GM18870 (cell line): ENCODE results near the gene PAWR.

Experiments used
- ATAC-seq: cut with Tn5 transposase; IDR thresholded peaks from one replicate; pipeline ENCODE4 v1.9.1; 2021; ENCODE audit warnings: moderate library complexity; ENCODE audit not compliant: unreplicated experiment

Gene PAWR, protein sequence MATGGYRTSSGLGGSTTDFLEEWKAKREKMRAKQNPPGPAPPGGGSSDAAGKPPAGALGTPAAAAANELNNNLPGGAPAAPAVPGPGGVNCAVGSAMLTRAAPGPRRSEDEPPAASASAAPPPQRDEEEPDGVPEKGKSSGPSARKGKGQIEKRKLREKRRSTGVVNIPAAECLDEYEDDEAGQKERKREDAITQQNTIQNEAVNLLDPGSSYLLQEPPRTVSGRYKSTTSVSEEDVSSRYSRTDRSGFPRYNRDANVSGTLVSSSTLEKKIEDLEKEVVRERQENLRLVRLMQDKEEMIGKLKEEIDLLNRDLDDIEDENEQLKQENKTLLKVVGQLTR

DNA sequence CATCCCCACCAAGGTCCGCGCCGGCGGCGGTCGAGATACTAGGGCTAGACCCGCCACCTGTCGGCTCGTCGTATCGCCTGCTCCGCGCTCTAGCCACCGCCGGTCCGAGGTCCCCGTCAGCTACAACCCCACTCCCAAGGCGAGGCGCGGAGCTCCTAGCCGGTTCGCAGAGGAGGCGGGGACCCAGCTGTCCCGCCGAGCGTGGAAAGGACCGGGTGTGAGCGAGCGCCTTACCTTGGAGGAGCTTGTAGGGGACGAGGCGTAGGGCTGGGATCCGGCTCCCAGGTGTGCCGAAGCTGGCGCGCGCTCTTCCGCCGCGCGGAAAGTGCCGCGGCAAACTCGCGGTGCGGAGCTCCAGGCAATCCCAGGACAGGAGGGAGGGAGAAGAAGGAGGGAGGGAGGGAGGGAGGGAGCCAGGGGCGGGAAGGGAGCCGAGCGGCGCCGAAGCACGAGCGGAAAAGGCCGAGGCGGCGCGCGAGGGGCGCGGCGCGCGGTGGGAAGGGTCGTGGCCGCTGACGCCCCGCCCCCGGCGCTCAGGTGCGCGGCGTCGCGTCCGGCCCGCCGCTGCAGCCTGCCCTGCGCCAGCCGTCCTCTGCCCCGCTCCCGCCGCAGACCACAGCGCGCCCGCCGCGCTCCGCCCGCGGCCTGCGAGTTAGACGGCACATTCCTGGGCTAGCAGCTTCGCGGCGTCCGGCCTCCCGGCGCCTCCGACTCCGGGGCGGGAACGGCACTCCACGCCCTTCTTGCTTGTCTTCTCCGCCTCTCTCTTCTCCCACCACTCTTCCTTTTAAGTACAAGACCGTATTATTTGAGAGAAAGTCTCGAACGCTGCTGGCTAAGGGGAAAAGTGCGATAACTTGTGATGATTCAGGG, at the start of gene PAWR:
Gene PAWR (minus strand): TSS at position 327 of the 873 bp plus-strand sequence. CDS start 720 bp downstream, outside the sequence.
- ATAC-seq: peak; percentile 40

DNA sequence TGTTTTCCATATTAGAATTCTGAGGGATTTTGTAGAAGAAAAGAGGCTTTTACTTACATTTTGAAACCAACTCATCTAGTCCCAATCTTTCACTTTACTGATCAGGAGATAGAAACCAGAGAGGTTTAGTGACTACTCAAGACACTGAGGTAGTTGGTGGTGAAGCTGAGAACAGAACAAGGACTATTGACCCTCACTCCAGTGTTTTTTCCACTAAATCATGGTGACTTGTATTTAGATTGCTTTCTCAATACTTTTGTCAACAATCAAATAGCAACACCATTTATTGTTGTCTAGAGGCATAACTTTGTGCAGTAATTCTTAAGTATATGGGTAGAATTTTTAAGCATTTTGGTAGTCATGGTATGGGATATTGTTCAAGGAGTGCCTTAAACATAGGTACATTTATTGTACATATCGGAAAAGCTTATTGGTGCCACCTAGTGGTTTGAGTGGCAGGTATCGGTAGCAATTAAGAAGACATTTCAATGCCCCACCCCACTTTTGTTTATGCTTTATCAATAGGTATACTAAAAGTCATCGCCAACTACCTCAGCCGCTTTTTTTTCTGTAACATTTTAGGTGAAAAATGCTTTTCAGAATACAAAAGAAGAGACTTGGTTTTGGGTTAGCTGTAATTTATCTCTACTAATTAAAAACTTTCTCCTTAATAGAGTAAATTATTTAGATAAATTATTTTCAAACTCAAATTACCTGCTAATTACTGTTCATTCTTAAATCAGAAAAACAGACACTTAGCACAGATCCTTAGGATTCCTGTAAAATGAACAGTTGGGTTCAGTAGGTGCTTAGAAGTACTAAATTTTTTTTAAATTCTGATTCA, 47.3 kb upstream of the PAWR start:
- peak; percentile 89 for ATAC-seq

DNA sequence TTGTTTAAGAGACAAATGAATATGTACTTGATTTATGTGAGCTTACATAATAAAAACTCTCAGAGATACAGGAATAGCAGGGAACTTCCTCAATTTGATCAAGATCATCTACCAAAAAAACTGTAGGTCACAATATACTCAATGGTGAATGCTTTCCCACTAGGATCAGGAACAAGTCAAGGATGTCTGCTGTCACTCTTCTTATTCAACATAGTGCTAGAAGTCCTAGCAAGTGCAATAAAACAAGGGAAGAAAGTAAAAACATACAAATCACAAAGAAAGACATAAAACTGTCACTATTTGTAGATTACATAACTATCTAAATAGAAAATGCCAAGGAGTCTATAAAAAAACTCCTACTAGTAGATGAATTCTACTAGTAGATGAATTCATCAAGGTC, 41.9 kb upstream of the PAWR start:
- ATAC-seq: no peak

DNA sequence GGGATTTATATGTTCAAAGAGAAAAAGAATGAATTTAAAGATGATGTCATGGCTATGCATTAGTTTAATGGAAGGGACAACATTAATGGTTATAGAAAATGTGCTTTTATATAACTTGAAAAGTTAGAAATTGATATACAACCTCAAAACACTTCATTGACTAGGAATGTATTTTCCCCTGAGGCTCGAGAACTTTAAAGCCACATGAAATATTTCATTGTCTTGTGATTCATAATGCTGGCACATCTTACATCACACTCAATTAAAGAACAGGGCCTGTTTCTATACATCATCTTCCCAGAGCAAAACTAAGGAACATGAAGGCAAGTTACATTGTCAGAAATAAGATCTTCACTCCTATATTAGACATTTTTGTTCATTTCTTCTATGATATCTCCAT, 35.2 kb upstream of the PAWR start:
- no peak for ATAC-seq

DNA sequence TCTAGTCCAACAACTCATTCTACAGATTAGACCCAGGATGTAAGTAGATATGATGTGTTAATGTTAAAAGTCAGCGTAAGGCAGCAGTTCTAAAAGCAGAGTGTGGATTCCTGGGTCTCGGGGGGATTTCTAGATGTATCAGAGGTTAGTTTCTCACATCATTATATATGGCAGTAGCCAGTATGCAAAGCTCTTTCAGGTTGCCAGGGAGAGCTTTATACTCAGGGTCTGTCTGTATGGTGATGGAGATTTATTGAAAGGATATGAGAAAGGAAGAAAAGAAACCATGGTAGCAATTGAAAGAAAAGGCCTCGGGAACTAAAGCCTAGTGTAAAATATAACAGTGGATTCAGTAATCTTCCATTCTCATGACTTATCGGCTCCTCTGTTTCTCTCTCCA, 26.2 kb upstream of the PAWR start:
- ATAC-seq: no peak

DNA sequence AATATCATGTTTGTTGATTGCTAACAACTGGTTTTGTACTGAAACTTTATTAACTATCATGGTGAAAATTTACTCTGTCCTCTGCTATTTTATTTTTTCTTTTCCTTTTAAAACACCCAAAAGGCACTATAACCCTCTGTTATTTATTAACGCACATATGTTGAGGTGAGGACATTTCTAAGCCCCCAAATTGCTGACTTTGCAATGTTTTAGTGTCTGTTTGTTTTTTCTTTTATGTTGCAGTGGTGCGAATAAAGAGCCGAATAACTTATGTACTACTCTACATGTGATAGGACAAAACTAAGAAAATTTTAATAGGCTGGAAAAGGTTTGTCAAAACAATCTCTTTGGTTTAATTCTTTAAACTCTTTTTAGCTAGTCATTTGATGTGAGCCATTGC, 24.5 kb upstream of the PAWR start:
- ATAC-seq: no peak

DNA sequence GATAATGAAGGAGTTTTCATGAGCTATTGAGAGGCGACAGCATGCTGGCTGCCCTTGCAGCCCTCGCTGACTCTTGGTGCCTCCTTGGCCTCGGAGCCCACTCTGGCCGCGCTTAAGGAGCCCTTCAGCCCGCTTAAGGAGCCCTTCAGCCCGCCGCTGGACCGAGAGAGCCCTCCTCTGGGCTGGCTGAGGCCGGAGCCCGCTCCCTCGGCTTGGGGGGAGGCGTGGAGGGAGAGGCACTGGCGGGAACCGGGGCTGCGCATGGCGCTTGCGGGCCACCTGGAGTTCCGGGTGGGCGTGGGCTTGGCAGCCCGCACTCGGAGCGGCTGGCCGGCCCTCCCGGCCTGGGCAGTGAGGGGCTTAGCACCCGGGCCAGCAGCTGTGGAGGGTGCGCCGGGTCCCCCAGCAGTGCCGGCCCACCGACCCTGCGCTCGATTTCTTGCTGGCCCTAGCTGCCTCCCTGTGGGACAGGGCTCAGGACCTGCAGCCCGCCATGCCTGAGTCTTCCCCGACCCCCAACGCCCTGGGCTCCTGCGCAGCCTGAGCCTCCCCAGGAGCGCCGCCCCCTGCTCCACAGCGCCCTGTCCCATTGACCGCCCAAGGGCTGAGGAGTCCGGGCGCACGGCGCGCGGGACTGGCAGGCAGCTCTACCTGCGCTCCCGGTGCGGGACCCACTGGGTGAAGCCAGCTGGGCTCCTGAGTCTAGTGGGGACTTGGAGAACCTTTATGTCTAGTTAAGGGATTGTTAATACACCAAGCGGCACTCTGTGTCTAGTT, 20.1 kb upstream of the PAWR start:
- ATAC-seq: no peak

DNA sequence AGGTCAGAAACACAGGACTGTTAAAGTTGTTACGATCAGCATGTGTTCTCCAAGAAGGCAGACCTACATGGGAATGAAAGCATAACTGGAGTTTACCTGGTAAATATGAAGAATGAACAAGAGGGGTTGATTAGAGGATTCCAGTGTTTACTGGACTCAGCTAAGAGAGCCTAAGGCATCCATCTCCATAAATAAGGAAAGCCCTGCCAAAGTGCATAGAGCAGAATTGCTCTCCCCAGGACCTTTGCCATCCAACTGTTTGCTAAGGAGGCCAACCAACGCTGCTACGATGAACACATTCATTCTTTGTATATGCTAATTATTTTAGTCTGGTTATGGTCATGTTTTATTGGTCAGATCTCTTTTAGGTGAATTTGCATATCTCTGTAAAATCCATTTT, 17.1 kb upstream of the PAWR start:
- no peak for ATAC-seq

DNA sequence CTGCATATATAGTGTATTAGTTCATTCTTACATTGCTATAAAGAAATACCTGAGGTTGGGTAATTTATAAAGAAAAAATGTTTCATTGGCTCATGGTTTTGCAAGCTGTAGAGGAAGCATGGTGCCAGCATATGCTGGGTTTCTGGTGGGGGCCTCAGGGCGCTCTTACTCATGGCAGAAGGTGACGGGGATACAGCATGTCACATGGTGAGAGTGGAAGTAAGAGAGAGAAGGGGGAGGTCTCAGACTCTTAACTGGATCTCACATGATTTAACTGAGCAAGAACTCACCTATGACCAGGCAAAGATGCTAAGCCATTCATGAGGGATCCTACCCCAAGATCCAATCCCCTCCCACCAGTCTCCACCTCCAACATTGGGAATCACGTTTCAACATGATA, 15.9 kb upstream of the PAWR start:
- no peak for ATAC-seq

DNA sequence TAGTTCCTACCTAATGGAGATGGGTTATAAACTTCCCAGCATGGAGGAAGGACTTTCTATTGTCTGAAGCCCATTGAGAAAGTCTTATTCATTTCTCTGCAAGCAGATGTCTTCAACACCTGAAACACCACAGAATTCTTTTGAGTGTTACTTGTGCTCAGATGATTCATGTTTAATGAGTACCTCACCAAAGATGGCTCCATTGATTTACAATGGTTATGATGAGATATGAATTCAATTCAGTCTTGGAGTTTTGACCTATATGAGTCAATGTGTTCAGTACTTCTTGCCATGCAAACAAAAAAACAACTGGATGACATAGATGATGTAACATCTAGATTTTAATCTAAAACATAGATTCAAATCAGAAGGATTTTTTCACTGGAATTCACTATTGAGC, 15.4 kb upstream of the PAWR start:
- ATAC-seq: no peak

DNA sequence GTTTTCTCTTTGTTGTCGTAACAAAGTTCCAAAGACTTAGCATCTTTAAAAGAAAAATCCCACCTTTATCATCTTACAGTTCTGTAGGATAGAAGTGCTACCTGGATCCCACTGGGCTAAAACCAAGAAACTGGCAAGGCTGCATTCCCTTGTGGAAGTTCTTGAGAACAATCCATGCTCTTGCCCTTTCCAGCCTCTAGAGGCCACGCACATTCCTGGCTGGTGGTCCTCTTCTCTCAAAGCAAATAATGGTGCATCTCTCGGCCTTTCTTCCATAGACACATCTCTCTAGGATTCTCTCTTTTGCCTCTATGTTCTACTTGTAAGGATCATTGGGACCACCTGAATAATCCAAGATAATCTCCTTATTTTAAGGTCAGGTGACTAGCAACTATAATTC, 8.2 kb upstream of the PAWR start:
- no peak for ATAC-seq

DNA sequence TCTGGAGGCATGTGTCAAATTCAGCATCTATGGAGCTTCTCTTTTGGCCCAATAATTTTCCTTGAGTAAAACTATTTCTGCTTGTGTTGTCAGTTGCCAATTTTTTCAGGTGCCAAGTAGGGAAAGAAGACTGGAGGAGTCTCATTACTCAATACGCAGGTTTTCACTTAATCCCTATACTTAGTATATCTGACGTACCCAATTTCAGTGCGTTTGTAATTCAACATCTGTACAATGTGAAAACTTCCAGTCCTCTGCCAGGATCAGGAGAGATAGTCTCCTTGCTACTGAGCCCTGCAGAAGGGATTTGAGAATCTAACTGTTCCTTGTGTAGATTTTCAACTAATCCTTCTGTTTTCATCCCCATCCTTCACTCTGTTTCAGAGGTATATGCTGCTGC, 5.7 kb upstream of the PAWR start:
- no peak for ATAC-seq

DNA sequence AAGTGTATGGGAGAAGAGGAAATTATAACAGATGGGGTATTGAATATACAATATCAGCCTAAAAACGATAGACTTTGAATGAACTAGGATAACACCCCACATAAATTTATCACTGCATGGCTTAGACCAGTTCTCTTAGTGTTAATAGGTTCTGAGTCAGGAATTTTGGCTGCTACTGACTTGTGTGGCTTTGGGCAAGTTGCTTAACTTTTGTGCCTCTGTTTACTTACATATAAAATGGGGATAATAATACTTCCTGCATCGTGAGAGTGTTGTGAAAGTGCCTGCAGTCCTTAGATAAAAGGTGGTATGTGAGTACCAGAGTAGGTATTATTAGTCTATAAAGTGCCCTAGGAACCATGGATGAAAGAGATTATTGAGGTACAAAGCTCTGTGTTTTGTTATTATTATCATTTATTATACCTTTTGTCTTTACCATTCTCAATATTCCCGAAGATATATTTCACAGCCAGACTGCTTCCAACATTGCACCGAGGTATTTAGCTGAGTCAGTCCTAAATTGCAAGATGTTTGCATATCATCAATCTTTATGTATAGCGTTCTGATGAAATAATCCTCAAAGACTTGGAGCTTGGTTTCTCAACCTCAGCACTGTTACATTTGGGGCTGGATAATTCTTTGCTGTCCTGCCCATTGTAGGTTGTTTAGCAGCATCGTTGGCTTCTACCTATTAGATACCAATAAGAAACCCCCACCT, 2.3 kb upstream of the PAWR start:
- ATAC-seq: no peak

DNA sequence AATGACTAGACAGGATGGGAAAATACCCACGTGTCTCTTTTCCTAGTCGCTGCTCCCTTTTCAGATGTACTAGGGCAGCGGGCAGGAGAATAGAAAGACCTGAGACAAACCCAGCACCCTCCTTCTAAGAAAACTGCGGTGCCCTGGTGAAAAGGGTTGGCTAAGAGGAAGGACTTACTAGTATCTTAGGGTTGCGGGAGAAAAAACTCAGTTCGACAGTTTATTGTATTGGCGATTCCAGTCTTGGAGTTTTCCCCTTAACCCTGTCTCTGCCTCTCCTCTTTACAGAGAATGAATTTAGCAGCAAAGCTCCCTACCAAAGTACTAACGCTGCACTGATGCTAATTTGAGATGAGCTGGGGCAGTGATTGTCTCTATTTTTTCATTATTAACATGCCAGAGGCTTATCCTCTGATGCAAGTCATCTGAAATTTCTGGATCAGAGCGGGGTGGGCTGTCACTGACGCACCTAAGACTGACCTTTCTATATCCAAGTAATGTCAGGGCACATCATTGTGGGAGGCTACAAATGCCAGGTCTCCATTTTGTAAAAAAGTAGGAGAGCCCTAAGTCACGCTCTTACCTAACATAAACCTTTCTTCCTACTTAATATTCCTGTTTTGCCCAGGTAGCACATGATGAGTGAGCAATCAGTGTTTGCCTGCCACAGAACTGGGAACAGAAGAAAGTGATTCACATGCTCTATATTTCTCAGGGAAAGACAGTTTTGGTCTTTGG, 916 bp upstream of the PAWR start:
- no peak for ATAC-seq

DNA sequence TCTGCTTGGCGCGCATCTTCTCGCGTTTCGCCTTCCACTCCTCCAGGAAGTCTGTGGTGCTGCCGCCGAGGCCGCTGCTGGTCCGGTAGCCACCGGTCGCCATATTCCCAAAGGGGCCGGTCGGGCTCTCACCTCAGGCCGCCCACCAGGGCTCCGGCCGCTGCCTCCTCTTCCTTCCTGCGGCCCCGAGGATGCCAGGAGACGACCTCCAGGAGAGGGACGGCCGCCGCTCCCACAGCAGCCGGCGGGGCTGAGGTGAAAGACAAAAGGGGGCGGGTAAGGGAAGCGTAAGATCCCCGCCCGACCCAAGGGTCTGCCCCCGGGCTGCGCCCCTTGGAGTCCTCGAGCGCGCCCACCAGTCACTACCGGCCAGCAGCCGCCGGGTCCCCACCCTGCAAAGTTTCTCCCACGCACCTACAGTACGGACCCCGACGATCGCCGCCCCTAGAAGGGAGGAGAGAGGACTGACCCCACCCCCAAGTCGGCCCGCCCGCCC, 574 bp downstream of the PAWR start:
- ATAC-seq: peak; percentile 17

DNA sequence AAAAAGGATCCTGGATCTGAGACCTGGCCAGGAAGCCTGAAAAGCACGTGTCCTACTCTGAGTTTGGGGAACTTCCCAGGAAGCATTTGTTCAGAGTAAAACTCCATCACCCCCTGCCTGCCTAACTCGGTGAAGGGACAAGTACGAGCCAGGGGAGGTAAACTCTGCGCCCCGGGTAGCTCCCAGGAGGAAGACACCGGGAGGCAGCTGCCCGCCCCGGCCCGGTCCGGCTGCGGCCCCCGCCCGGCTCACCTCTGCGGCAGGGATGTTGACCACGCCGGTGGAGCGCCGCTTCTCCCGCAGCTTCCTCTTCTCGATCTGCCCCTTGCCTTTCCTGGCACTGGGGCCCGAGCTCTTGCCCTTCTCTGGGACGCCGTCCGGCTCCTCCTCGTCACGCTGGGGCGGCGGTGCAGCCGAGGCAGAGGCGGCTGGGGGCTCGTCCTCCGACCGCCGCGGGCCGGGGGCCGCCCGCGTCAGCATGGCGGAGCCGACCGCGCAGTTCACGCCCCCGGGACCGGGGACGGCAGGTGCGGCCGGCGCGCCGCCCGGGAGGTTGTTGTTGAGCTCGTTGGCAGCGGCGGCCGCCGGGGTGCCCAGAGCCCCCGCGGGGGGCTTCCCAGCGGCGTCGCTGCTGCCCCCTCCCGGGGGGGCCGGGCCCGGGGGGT, 1.2 kb downstream of the PAWR start:
- peak; percentile 16 for ATAC-seq

DNA sequence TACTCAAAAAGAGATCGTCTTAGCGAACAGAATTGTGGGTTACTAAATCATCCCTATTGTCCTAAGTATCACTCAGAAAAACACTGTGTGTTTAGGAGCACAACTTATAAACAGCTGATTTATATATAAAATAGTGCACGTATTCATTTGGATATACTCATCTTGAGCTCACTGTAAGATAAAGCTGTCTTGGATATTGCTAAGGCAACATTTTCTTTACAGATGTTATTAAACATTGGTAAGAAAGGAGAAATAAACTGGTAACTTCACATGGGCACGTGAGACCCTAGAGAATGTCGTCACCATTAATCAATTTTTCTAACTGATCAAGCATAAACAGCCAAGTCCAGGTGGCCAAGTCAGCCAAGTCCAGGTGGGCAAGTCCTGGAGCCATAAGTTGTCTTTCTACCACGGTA, 1.7 kb downstream of the PAWR start:
- no peak for ATAC-seq

DNA sequence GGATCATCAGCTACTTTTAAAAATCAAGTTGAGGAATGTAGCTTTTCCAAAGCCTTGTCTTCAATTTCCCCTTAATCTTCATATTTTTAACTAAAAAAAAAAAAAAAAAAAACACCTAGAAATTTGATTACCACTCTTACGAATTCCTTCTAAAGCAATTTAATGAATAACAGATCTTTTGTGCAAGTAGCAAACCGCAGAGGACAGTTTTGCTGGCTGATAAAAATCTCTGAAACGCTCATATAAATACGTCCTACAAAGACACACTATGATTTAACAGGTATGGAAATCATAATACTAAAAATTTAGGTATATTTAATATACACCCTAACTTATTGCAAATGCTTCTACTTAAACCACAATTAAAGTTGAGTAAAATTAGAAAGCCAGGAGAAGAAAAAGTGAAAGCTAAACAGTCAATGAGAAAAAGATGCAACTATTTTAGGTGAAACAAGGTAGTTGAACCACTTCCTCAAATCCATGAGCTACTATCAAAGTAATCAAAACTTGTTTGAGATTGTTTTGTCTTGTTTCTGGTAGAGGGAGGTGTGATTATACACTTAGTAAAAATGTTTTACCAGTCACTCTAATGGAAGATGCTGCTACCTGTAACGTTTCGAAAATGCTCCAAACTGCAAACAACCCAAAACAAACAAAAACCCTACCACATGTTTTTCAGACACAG, 2.2 kb downstream of the PAWR start:
- ATAC-seq: peak; percentile 32
